WTC11 (cell line): ENCODE results near the gene SLC2A5. TPM values are rescaled to one million over a fixed set of nuclear protein-coding genes. Genes with fewer than 3 reads are reported as not detected.

Experiments
- ATAC-seq: fragments of 200-7000 bp; cut with Tn5 transposase; 2 replicates; pipeline ENCODE4 v1.10.0; 2021; ENCODE audit warnings: mild to moderate bottlenecking, moderate library complexity
- CTCF ChIA-PET: fragments of 300-600 bp; sonication (Branson Sonifier 250); formaldehyde crosslinking; loops from one replicate; lab custom pipeline; 2021; ENCODE audit warnings: antibody characterized with exemption; lab: Charles Lee
- POLR2A ChIA-PET: fragments of 350-600 bp; sonication (Branson Sonifier 250); formaldehyde crosslinking; loops from one replicate; lab custom pipeline; 2021; ENCODE audit warnings: antibody characterized with exemption; lab: Charles Lee
- DNase-seq: peaks from one replicate; pipeline ENCODE4 v3.0.0; 2021; ENCODE audit warnings: low spot score
- H3K27ac Mint-ChIP-seq: 2 replicates; pipeline ENCODE4 v1.8.0; 2021; ENCODE audit warnings: mixed read lengths
- H3K27me3 Mint-ChIP-seq: 2 replicates; pipeline ENCODE4 v1.8.0; 2021; ENCODE audit warnings: low read depth, mild to moderate bottlenecking, moderate library complexity, mixed read lengths
- H3K36me3 Mint-ChIP-seq: 2 replicates; pipeline ENCODE4 v1.8.0; 2021; ENCODE audit warnings: mixed read lengths
- H3K4me1 Mint-ChIP-seq: 2 replicates; pipeline ENCODE4 v1.8.0; 2022; ENCODE audit warnings: mixed read lengths
- H3K4me3 Mint-ChIP-seq: 2 replicates; pipeline ENCODE4 v1.8.0; 2021; ENCODE audit warnings: mild to moderate bottlenecking, moderate library complexity, mixed read lengths
- H3K9me3 Mint-ChIP-seq: 2 replicates; pipeline ENCODE4 v1.8.0; 2021; ENCODE audit warnings: mixed read lengths
- IRF2 ChIP-seq: sonication (generic); formaldehyde crosslinking; IDR thresholded peaks from 2 replicates; pipeline ENCODE4 v1.8.0; 2022; ENCODE audit warnings: low read depth, missing genetic modification reagents, borderline replicate concordance
- KAT7 ChIP-seq: sonication (generic); formaldehyde crosslinking; IDR thresholded peaks from 2 replicates; pipeline ENCODE4 v1.8.1; 2023; ENCODE audit warnings: missing genetic modification reagents, mild to moderate bottlenecking, borderline replicate concordance
- MYBL2 ChIP-seq: sonication (generic); formaldehyde crosslinking; IDR thresholded peaks from 2 replicates; pipeline ENCODE4 v1.8.1; 2023; ENCODE audit warnings: mild to moderate bottlenecking, moderate library complexity, missing genetic modification reagents
- NR2C2 ChIP-seq: sonication (generic); formaldehyde crosslinking; IDR thresholded peaks from 2 replicates; pipeline ENCODE4 v1.8.0; 2022; ENCODE audit warnings: mild to moderate bottlenecking, missing genetic modification reagents
- NR3C1 ChIP-seq: sonication (generic); formaldehyde crosslinking; conservative IDR thresholded peaks from 2 replicates; pipeline ENCODE4 v1.8.1; 2023; ENCODE audit warnings: low read depth, mild to moderate bottlenecking, missing genetic modification reagents
- SP1 ChIP-seq: sonication (generic); formaldehyde crosslinking; conservative IDR thresholded peaks from 2 replicates; pipeline ENCODE4 v1.8.1; 2022; ENCODE audit warnings: missing genetic modification reagents
- TCF7 ChIP-seq: sonication (generic); formaldehyde crosslinking; IDR thresholded peaks from 2 replicates; pipeline ENCODE4 v1.8.0; 2022; ENCODE audit warnings: mild to moderate bottlenecking, low read depth, missing genetic modification reagents, moderate library complexity
- TEAD4 ChIP-seq: sonication (generic); formaldehyde crosslinking; IDR thresholded peaks from 2 replicates; pipeline ENCODE4 v1.8.0; 2022; ENCODE audit warnings: mild to moderate bottlenecking, missing genetic modification reagents
- ZNF219 ChIP-seq: sonication (generic); formaldehyde crosslinking; IDR thresholded peaks from 2 replicates; pipeline ENCODE4 v1.8.0; 2023; ENCODE audit warnings: missing genetic modification reagents, mild to moderate bottlenecking, borderline replicate concordance
- ZNF232 ChIP-seq: sonication (generic); formaldehyde crosslinking; IDR thresholded peaks from 2 replicates; pipeline ENCODE4 v1.8.0; 2022; ENCODE audit warnings: mild to moderate bottlenecking, missing genetic modification reagents
- ZNF263 ChIP-seq: sonication (generic); formaldehyde crosslinking; IDR thresholded peaks from 2 replicates; pipeline ENCODE4 v1.8.1; 2022; ENCODE audit warnings: low read depth, mild to moderate bottlenecking, moderate library complexity, missing genetic modification reagents
- ZNF416 ChIP-seq: fragments of 250-450 bp; sonication (Bioruptor Pico); IDR thresholded peaks from 2 replicates; pipeline ENCODE4 v1.9.0; 2021; ENCODE audit warnings: mild to moderate bottlenecking, inconsistent platforms
- total RNA-seq: library from RNA; stranded (reverse); gene quantifications from 3 replicates; pipeline ENCODE4 v1.2.3, GENCODE V29; 2021
- TF ChIP-seq, protein P1 (sequence below): sonication (generic); formaldehyde crosslinking; IDR thresholded peaks from 2 replicates; pipeline ENCODE4 v1.8.0; 2022; ENCODE audit warnings: mild to moderate bottlenecking, missing genetic modification reagents
- TF ChIP-seq, protein P2 (sequence below): sonication (generic); formaldehyde crosslinking; IDR thresholded peaks from 2 replicates; pipeline ENCODE4 v1.8.1; 2022; ENCODE audit warnings: mild to moderate bottlenecking, moderate library complexity, missing genetic modification reagents
- TF ChIP-seq, protein P3 (sequence below): sonication (generic); formaldehyde crosslinking; conservative IDR thresholded peaks from 2 replicates; pipeline ENCODE4 v1.8.1; 2022; ENCODE audit warnings: mild to moderate bottlenecking, missing genetic modification reagents
- TF ChIP-seq, protein P4 (sequence below): sonication (generic); formaldehyde crosslinking; IDR thresholded peaks from 2 replicates; pipeline ENCODE4 v1.8.1; 2022; ENCODE audit warnings: missing genetic modification reagents, borderline replicate concordance
- TF ChIP-seq, protein P5 (sequence below): sonication (generic); formaldehyde crosslinking; IDR thresholded peaks from 2 replicates; pipeline ENCODE4 v1.8.0; 2023; ENCODE audit warnings: missing genetic modification reagents, mild to moderate bottlenecking, borderline replicate concordance
- TF ChIP-seq, protein P6 (sequence below): sonication (generic); formaldehyde crosslinking; IDR thresholded peaks from 2 replicates; pipeline ENCODE4 v1.8.1; 2023; ENCODE audit warnings: mild to moderate bottlenecking, missing genetic modification reagents

SLC2A5 gene
- total RNA-seq, 1 experiment from 2014 or later, result 0.04 TPM

DNA sequence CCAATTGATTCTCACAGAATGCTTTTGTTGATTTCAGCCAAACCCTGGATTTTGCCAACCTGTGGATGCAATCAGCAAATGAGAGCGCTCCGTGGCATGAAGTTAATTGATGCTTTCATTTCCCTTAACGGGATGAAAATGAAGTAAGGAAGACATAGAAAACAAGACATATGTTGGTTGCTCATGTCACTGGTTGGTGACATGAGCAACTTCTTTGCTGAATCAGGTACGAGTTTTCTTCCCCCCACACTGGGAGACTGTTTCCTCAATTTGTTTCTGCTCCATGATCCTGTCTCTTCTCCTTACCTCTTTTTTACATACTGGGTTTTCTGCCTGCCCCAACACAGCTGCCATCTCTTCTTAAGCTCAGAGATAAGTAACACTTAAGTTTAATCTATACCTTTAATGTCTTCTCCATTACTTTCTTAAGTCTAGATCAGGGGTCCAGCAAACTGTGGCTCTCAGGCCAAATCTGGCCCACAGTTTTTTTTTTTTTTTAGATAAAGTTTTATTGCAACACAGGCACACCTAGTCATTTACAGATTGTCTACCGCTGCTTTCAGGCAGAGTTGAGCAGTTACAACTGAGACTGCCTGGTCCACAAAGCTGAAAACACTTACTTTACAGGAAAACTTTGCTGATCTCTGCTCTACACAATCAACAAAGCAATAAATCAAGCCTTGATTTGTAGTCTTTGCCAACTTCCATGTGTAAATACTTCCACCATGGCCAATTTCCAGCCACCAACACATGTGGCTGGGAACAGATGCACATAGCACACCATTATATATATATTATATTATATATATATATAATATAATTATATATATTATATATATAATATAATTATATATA is 46.1 kb upstream of the SLC2A5 start:
- ATAC-seq, result no peak

DNA sequence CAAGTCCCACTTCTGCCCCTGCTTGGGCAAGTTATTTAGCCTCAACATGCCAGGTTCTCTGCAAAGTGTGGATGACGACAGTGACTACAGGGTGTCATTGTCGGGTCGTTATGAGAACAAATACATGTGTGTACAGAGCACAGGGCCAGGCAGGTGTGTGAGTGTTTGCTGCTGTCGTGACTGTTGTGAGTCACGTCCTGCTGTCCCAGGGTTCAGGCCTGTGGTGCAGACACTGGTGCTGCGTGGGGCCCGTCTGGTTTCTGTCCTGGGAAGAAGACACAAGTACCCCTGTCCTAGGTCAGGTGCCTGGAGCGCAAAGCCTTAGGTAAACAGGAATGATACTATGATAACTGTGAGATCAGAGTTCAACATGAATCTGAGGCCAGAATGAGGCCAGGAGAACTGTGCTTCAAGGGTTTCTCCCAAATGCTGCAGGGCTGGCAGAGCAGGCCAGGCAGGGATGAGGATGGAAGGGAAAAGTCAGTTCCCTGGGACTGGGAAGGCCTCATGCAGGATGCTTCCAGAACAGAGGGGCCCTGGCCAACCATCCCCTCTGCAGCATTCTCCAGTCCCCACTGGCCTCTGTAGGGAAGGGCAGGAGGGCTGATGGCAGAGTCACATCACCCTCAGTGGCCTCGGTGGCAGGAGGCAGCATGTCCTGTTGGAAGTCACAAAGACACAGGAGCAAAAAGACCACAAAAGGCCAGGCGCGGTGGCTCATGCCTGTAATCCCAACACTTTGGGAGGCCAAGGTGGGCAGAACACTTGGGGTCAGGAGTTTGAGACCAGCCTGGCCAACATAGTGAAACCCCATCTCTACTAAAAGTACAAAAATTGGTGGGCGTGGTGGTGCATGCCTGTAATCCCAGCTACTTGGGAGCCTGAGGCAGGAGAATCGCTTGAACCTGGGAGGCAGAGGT is 43.8 kb upstream of the SLC2A5 start:
- no peak overlapping the region for H3K4me3 Mint-ChIP-seq
- no peaks in the 10 kb centered on the region for H3K9me3 Mint-ChIP-seq
- CTCF ChIA-PET, result interaction anchor here (0.9 to 3.2 kb wide), 4 partner anchors 29 to 137 kb away, joined by 3 to 10 read pairs (median 4); partner anchors contain the start of gene H6PD
- ATAC-seq, result no peak
- TF ChIP-seq, protein P1, sequence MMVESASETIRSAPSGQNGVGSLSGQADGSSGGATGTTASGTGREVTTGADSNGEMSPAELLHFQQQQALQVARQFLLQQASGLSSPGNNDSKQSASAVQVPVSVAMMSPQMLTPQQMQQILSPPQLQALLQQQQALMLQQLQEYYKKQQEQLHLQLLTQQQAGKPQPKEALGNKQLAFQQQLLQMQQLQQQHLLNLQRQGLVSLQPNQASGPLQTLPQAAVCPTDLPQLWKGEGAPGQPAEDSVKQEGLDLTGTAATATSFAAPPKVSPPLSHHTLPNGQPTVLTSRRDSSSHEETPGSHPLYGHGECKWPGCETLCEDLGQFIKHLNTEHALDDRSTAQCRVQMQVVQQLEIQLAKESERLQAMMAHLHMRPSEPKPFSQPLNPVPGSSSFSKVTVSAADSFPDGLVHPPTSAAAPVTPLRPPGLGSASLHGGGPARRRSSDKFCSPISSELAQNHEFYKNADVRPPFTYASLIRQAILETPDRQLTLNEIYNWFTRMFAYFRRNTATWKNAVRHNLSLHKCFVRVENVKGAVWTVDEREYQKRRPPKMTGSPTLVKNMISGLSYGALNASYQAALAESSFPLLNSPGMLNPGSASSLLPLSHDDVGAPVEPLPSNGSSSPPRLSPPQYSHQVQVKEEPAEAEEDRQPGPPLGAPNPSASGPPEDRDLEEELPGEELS, result no peak
- TF ChIP-seq, protein P2, sequence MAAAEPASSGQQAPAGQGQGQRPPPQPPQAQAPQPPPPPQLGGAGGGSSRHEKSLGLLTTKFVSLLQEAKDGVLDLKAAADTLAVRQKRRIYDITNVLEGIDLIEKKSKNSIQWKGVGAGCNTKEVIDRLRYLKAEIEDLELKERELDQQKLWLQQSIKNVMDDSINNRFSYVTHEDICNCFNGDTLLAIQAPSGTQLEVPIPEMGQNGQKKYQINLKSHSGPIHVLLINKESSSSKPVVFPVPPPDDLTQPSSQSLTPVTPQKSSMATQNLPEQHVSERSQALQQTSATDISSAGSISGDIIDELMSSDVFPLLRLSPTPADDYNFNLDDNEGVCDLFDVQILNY (CRISPR knock-in tag), result no peak
- TF ChIP-seq NR3C1 (CRISPR knock-in tag) (no peak), NR2C2 (no peak), SP1 (no peak)
- TF ChIP-seq, protein P3, sequence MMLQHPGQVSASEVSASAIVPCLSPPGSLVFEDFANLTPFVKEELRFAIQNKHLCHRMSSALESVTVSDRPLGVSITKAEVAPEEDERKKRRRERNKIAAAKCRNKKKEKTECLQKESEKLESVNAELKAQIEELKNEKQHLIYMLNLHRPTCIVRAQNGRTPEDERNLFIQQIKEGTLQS (CRISPR knock-in tag), result no peak
- TF ChIP-seq, all 79 proteins: peak for 0
- no peak for DNase-seq
- POLR2A ChIA-PET, result no interaction called here
- Mint-ChIP-seq H3K27ac (peak overlapping the region; percentile 78; the same call in 1 of the 2 replicates), H3K27me3 (no peaks in the 10 kb centered on the region), H3K4me1 (no peaks in the 10 kb centered on the region), H3K36me3 (peaks cover 1% of the 10 kb centered on the region; the same call in 1 of the 2 replicates)

More for the DNA sequence above, 46.1 kb upstream of the SLC2A5 start:
- ChIA-PET POLR2A (no interaction called here), CTCF (interaction anchor here (1.2 to 3.2 kb wide), 2 partner anchors 14 to 134 kb away, joined by 6 to 10 read pairs; no protein-coding TSS in a partner anchor)
- DNase-seq, result no peak
- no peaks in the 10 kb centered on the region for H3K36me3 Mint-ChIP-seq
- no peaks in the 10 kb centered on the region for H3K4me1 Mint-ChIP-seq
- no peak overlapping the region for H3K27ac Mint-ChIP-seq
- H3K27me3 Mint-ChIP-seq, result no peaks in the 10 kb centered on the region
- no peak for TF ChIP-seq ZNF219 (CRISPR knock-in tag)
- TF ChIP-seq ZNF263 (CRISPR knock-in tag), result no peak
- no peak for TF ChIP-seq KAT7
- TF ChIP-seq TEAD4 (CRISPR knock-in tag), result no peak
- no peak overlapping the region for H3K4me3 Mint-ChIP-seq
- no peaks in the 10 kb centered on the region for H3K9me3 Mint-ChIP-seq

DNA sequence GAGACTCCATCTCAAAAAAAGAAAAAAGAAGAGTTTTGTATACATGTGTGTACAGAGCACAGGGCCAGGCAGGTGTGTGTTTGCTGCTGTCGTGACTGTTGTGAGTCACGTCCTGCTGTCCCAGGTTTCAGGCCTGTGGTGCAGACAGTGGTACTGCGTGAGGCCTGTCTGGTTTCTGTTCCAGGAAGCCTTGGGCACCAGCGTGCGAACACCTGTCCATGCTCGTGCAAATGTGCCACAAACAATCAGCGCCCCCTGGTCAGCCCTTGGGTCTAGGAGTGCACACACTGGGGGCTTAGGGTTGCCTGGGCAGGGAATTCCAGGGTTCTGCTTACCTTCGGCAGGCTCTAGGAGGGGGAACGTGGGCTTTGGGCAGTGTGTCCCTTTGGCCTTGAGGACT is 42.5 kb upstream of the SLC2A5 start:
- no peaks in the 10 kb centered on the region for H3K27me3 Mint-ChIP-seq
- CTCF ChIA-PET, result interaction anchor here (0.6 to 2.6 kb wide), 7 partner anchors 10 to 138 kb away, joined by 3 to 31 read pairs (median 17); partner anchors contain the start of gene H6PD
- DNase-seq, result no peak
- no peak for ATAC-seq
- no peaks in the 10 kb centered on the region for H3K4me1 Mint-ChIP-seq
- H3K9me3 Mint-ChIP-seq, result no peaks in the 10 kb centered on the region
- H3K36me3 Mint-ChIP-seq, result peaks cover 2% of the 10 kb centered on the region; the same call in 1 of the 2 replicates
- no peak overlapping the region for H3K27ac Mint-ChIP-seq
- H3K4me3 Mint-ChIP-seq, result no peak overlapping the region
- POLR2A ChIA-PET, result no interaction called here
- TF ChIP-seq SP1 (no peak), IRF2 (CRISPR knock-in tag) (no peak), ZNF232 (CRISPR knock-in tag) (no peak), MYBL2 (CRISPR knock-in tag) (no peak), ZNF416 (CRISPR knock-in tag) (no peak), TCF7 (CRISPR knock-in tag) (no peak)
- TF ChIP-seq, protein P4, sequence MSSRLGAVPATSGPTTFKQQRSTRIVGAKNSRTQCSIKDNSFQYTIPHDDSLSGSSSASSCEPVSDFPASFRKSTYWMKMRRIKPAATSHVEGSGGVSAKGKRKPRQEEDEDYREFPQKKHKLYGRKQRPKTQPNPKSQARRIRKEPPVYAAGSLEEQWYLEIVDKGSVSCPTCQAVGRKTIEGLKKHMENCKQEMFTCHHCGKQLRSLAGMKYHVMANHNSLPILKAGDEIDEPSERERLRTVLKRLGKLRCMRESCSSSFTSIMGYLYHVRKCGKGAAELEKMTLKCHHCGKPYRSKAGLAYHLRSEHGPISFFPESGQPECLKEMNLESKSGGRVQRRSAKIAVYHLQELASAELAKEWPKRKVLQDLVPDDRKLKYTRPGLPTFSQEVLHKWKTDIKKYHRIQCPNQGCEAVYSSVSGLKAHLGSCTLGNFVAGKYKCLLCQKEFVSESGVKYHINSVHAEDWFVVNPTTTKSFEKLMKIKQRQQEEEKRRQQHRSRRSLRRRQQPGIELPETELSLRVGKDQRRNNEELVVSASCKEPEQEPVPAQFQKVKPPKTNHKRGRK (CRISPR knock-in tag), result no peak
- TF ChIP-seq, protein P5, sequence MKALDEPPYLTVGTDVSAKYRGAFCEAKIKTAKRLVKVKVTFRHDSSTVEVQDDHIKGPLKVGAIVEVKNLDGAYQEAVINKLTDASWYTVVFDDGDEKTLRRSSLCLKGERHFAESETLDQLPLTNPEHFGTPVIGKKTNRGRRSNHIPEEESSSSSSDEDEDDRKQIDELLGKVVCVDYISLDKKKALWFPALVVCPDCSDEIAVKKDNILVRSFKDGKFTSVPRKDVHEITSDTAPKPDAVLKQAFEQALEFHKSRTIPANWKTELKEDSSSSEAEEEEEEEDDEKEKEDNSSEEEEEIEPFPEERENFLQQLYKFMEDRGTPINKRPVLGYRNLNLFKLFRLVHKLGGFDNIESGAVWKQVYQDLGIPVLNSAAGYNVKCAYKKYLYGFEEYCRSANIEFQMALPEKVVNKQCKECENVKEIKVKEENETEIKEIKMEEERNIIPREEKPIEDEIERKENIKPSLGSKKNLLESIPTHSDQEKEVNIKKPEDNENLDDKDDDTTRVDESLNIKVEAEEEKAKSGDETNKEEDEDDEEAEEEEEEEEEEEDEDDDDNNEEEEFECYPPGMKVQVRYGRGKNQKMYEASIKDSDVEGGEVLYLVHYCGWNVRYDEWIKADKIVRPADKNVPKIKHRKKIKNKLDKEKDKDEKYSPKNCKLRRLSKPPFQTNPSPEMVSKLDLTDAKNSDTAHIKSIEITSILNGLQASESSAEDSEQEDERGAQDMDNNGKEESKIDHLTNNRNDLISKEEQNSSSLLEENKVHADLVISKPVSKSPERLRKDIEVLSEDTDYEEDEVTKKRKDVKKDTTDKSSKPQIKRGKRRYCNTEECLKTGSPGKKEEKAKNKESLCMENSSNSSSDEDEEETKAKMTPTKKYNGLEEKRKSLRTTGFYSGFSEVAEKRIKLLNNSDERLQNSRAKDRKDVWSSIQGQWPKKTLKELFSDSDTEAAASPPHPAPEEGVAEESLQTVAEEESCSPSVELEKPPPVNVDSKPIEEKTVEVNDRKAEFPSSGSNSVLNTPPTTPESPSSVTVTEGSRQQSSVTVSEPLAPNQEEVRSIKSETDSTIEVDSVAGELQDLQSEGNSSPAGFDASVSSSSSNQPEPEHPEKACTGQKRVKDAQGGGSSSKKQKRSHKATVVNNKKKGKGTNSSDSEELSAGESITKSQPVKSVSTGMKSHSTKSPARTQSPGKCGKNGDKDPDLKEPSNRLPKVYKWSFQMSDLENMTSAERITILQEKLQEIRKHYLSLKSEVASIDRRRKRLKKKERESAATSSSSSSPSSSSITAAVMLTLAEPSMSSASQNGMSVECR (CRISPR knock-in tag), result no peak
- TF ChIP-seq, protein P6, sequence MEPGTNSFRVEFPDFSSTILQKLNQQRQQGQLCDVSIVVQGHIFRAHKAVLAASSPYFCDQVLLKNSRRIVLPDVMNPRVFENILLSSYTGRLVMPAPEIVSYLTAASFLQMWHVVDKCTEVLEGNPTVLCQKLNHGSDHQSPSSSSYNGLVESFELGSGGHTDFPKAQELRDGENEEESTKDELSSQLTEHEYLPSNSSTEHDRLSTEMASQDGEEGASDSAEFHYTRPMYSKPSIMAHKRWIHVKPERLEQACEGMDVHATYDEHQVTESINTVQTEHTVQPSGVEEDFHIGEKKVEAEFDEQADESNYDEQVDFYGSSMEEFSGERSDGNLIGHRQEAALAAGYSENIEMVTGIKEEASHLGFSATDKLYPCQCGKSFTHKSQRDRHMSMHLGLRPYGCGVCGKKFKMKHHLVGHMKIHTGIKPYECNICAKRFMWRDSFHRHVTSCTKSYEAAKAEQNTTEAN, result no peak
